ENCODE measurements around the gene SLC2A13.

SLC2A13 gene

DNA sequence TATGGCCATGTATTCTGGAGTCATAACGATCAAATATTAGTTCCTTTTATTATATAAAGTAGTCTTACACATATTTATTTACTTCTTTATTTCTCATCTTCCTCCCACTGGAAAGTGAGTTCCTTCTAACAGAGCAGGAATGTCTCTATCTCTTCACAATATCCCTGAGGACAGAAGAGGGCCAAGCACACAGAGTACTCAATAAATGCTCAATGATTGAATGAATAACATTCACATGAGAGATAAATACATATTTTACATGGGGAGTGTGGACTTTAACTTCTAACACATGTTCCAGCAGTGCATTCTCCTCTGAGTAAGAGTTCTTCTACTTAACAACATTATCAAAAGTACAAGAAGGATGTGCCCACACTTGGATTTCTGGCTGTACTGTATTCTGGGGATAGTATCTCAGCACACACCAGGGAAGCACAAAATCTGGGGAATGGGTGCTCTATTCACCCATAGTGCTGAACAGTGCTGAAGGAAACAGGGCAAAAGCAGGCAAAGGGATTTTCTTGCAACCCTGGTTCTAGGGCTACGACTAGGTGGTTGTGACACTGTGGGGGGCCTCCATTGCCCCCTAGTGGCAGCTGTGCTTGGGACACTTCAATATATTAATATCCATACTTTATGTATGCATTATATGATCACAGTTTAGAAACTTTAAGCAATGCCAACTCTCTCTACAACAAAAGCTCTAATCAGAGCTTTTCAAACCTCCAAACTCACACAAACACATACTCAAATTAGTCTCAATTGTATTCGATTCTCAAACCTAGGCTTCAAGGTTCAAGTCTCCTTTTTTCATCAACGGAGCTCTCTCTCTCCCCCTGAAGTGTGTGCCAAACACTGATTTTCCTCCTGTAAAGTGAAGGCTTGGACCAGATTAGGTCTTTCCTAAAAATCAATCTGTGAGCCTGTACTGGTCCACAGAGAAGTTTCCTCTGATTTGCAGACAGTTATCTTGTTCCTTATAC is 115.5 kb downstream of the SLC2A13 start:
- DNase-seq, result peak in 1 of 2 experiments; percentile 36

DNA sequence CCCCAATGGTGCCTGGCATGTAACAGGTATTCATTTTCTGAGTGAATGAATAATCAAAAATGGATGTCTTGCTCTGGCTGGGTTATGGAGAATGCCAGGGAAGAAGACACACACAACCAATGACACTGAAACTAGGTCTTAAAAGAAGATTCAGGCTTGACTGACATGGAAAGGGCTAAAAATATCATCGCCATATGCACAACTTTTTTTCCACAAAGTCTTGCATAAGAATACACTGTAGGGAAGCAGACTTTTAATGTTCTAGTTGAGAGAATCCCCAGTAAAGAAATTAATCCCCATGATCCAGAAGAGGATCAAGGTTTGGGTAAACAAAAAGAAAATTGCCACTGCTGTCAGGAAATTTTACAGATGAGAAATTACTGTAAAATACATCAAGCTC is 116.4 kb downstream of the SLC2A13 start:
- DNase-seq, result no peak

DNA sequence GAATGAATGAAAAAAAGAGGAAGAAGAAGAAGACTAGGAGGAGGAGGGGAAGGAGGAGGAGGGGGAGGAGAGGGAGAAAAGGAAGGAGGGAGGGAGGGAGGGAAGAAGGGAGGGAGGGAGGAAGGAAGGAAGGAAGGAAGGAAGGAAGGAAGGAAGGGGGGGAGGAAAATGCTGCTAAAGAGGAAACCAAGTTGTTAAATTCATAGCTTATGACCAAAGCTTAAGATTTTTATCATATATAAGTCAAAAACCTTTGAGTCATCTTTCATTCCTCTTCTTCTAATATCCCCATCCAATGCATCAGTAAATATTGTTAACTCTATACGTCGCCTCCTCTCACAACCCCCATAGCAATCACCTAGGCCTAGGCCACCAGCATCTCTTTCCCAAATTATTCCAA is 117.3 kb downstream of the SLC2A13 start:
- no peak for DNase-seq

GRCh38 chr12:39986674-39987073 is 119.2 kb downstream of the SLC2A13 start:
- no peak for DNase-seq

DNA sequence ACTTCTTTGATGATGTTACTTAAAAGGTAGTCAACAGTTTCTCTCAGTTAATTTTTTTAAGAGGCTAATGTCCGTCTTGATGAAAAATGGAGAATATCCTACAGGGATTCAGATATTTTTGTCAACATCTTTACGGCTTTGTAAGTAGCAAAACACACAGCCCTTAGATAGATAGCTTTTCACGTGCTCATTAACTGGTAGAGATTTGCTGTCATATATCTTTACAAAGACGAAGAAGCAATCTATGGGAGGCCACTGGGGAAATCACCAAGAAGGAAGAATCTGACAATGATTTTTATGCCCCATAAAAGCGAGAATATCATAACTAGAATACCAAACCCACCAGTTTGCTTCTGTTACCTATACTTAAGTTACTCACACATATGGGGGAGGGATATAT is 121.2 kb downstream of the SLC2A13 start:
- no peak for DNase-seq

- DNase-seq, result no peak
These were observed 130.4 kb downstream of the SLC2A13 start for GRCh38 chr12:39975374-39975918.

DNA sequence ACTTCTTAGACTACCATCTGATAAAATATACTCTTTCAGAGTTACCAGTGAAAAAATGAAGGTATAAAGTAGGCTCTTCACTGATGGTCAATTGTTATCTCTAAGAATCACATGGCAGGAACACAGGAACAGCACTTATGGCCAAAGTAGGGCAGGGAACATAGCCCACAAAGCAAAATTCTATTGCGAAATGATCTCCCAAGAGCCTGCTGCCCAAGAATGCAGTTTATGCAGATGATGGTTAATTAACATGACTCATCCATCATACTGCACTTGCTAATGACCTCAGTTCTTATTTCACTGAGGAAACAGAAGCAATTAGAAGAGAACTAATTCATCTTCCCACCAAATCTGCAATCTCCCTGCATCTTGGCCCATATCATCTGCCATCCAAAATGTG is 133.8 kb downstream of the SLC2A13 start:
- no peak for DNase-seq

GRCh38 chr12:39971348-39971747 is 134.5 kb downstream of the SLC2A13 start:
- no peak for DNase-seq

DNA sequence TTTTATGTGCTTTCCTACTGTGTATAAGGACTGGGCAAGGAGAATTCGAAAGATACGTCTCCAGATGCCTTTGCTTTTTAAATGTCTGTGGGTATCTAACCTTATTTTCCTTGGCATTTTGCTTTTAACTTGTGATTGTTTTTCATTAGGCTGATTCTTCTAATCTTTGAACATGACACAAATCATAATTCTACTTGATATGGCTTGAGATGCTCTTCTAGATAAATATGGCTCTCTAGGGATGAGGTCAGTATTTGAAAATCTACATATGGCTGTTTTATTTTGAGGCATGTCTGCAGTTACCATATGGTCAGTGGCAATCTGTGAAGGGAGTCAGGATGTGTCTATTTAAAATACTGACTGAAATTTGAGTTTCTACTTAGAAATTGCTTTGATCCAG is 139.2 kb downstream of the SLC2A13 start:
- no peak for DNase-seq

- DNase-seq, result no peak
These were observed 139.6 kb downstream of the SLC2A13 start for GRCh38 chr12:39966256-39966655.

- DNase-seq, result no peak
These were observed 146.4 kb downstream of the SLC2A13 start for GRCh38 chr12:39959467-39959866.

- no peak for DNase-seq
These were observed 146.8 kb downstream of the SLC2A13 start for GRCh38 chr12:39959031-39959430.

DNA sequence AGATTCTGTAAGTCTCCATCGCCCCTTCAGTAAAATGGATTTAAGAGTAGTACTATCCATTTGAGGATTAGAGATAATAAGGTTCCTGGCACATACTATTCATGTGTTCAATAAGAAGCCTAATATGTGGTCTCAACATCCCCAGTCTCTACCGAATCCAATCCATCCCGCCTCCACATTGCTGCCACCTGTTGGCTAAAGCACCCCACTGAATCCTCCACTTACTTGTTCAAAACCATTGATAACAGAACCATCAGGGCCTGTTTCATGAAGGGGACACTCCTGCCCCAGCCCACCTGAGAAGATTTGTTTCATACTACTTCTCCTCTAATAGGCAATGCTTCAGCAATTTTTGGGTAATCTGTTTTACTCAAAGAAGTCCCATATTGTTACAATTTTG is 147.5 kb downstream of the SLC2A13 start:
- DNase-seq, result no peak

GRCh38 chr12:39956725-39957124 is 149.2 kb downstream of the SLC2A13 start:
- no peak for DNase-seq

- DNase-seq, result no peak
These were observed 159.3 kb downstream of the SLC2A13 start for GRCh38 chr12:39946361-39947280.

DNA sequence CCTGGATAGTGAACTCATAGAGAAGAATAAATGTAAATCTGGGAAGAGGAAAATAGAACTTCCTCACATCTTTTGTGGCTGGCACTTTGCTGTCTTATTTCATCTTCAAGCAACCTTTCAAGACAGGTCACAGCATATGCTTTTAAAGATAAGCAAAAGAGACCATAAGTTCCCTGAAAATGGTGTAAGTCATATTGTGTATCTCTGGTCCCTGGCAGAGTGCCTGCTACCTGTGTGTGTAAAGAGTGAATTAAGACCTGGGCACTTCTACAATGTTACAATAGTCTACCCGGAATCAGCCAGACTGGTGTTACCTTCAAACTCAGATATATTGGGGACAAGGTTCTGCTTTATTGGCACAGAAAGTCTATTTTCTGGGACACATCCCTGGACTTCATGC is 168.8 kb downstream of the SLC2A13 start:
- DNase-seq, result no peak

DNA sequence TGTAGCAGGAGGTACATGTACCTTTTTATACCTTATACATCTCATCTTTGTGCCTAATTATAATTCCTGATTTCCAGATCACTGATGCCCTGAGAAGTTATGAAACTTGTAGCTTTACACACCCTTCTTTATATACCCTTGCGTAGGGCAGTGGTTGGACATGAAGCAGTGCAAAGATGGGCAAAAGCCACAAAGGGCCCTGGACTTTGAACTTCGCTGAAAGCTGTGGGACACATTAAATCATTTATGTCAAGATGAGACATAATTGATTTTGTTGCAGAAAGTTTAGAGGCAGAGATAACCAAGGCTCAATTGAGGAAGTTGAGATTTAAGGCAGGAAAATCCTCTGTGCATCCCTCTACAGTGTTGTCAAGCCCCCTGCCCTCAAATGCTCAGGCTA is 170.0 kb downstream of the SLC2A13 start:
- no peak for DNase-seq

DNA sequence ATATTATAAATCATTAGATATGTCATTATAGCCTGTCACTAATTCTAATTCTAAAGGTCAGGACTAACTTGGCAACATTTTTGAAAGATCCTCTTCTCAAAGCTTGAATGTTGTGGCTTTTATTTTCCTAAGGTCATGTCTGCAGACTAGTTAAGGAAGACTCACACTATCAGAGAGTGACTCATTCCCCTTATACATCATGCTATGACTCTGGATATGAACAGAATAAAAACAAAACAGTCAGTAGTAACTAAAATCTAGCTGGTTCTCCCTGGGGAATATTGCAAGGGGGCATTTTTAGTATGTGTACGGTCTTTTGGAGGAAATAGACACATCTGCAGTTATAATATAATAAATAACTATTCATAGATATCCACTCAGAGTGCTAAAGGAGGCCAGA is 170.6 kb downstream of the SLC2A13 start:
- no peak for DNase-seq

DNA sequence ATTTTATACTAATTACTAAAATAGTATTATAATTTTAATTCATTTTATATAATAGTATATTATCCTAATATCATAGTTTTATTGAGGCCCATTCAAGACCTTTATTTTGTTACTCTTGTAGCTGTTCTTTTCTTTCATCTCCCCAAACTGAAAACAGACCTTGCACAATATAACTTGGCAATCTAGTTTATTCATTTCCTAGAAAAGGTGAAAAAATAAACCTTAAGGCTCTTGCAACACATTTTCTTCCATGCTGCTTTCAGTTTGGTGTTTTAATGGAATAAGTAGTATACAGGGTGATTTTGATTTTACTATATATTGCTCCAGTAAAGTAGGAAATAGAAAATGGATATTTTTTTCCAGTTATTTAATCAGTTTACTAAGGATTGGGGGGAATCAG is 174.0 kb downstream of the SLC2A13 start:
- DNase-seq, result no peak

DNA sequence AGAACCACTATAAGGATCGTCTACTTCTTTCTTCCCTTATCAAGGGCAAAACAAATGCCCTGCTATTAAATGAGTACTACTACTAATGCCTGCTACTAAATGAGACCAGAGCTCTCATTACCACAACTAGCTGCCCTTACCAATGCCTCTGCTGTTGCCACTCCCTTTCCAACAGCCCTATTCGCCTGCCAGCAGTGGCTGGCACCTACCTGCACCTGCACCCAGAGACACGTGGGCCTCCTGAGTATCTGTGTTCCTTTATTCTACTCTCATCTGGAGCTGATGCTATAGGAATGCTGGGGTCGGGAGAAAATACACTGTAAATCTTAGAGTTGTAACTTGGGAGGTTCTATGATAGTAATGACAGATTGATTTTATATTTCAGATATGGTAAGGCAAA is 174.7 kb downstream of the SLC2A13 start:
- DNase-seq, result no peak

- DNase-seq, result no peak
These were observed 175.8 kb downstream of the SLC2A13 start for GRCh38 chr12:39930101-39930500.

DNA sequence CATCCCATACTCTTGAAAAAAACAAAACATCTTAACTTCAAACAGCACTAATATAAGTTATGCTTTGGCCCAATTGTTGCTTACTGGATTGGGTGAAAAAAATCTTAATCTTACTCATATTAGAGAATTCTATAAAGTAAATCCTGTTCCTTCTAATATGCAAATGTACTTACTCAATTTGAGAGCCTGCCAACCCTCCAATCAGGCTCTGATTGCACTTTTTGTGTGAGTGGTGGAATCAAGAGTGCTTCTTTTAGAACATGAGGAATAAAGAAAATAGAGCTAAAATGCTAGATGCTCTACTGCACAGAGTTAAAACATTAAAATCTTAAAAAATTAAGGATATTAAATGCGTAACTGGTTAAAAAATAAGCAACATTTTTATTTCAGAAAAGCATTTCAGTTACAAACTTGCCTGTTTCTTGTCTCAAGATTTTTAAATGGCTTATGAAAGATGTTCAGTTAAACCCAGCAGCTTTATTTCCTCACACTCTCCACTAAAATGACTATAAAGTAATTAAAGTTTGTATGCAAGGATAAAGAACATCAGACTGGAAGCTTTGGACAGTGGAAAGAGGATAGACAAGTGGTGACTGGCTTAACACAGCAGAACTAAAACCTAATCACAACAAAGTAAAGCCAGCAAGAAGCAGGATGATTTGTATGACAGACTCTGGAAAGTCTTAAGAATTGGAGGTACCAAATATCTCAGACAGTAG is 177.5 kb downstream of the SLC2A13 start:
- DNase-seq, result no peak

DNA sequence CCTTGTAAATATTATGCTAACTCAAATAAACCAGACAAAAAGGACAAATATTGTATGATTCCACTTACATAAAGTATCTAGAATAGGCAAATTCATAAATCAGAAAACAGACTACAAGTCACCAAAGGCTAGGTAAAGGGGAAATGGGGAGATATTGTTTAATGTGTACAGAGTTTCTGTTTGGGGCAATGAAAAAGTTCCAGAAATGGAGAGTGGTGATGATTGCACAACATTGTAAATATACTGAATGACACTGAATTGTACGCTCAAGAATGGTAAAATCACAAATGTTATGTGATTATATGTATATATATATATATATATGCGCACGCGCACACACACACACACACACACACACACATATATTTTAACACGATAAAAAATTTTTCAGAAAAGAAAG is 182.5 kb downstream of the SLC2A13 start:
- no peak for DNase-seq
